Stomach (tissue), 4 donors: Measurements from ENCODE around the gene TFB1M.

Experiments used
- CTCF ChIP-seq, 7 experiments: fragments of 450-650 bp in 4 of 7; fragments of 200-600 bp in 3 of 7; sonication (generic) in 3 of 7; IDR thresholded peaks; one replicate each; pipeline ENCODE4 v1.5.1; 2016 to 2019; ENCODE audit warnings: antibody characterized with exemption in 7 of 7, control low read depth in 2 of 7, mild to moderate bottlenecking in 1 of 7
- POLR2A ChIP-seq, 4 donors: fragments of 450-650 bp; IDR thresholded peaks; one replicate each; pipeline ENCODE4 v1.6.1; 2016; ENCODE audit warnings: antibody characterized with exemption in 4 of 4, control low read depth in 2 of 4, mild to moderate bottlenecking in 1 of 4, moderate library complexity in 1 of 4

GRCh38 chr6:155212616-155213380, 101.5 kb downstream of the TFB1M start:
- TF ChIP-seq CTCF (IDR thresholded peaks at IDR 0.05) (no peak), POLR2A (IDR thresholded peaks at IDR 0.05) (no peak)
